NCI-H524 (cell line): Measurements from ENCODE around the gene CDH12.
"Not testable (repeated sequence)": the region's sequence is repeated elsewhere in the genome, so short reads cannot be mapped to it uniquely, and the experiment has no call there.

Source experiments
- DNase-seq, 2 experiments: peaks; one replicate each; lab custom pipeline; 2025; lab: John Stamatoyannopoulos, UW

The CDH12 gene

DNA sequence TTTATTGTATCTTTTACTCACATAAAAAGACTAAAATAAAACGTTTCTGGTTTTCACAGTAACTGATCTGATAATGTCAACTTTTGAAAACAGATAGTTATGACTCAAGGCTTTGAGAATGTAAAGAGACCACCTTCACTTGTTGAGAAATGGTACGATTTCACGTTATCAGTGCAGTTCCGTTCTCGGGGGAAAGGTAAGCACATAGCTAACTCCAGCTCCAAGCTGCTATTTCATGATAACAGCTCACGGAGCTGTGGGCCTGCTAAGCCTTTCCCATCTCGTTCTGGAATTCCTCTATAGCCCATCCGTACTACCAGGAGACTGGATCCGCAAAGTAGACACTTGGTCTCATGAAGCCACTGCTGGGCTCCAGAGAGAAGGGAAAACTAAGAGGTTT, 701.3 kb downstream of the CDH12 start:
- DNase-seq = not testable (repeated sequence)

DNA sequence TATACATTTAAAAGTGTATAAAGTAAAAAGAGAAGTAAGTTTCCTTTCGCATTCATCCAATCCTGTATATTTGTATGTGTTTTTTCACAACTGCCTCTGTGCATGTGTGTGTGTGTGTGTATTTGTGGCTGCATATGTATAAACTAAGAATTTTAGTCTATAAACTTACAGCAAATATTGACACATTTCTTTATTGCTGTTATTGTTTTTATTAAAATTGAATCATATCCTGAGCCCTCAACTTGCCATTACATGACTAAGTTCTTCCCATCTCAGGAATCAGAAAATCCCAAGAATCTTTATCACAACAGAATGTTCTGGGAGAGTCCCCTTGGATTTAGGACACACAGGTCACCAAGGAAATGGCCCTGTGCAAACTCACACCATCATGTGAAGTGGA, 712.7 kb downstream of the CDH12 start:
- not testable (repeated sequence) for DNase-seq

DNA sequence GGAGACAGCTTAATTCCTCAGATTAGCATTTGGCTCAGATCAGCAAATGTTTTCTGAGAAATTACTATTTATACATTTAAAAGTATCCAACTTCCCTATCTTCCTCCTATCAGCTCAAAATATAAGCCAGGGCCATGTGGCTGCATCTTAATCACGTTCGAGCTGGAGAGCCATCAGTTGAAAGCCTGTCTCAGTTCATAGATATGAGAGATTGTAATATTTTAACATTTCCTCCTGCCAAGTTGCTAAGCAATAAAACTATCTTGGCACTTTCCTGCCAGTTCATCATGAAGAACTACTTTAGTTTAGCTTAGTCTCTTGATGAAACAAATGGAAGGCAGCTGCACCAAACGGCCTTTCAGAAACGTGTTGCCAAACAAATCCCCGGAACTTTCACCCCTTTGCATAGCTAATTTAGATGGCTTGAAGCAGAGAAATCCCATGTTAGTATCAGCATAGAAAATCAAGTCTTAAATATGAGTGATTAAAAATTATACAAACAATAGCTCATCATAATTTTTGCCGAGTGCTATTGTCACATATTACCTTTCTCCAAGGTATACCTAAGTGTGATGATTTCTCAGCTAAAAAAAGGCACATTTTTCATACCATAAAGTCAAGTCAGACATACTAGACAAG, 713.4 kb downstream of the CDH12 start:
- not testable (repeated sequence) for DNase-seq

DNA sequence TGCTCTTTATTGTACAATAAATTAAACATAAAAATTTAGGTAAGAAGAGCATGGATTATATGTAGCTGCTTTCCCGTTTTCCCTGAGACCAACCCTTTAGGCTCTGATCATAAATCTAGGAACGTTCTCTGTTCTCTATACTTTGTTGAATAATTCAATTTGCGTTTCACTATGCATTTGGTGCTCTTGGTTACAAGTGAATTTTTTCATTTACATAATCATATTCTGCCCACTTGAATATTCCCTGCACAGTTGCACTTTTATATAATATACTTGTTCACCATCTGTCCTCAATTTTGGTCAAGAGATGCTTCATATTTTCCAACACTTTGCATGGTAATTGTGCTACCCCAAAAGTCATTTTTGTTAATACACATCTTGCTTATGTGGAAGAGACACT, 741.8 kb downstream of the CDH12 start:
- DNase-seq = peak; percentile 34 to 85

DNA sequence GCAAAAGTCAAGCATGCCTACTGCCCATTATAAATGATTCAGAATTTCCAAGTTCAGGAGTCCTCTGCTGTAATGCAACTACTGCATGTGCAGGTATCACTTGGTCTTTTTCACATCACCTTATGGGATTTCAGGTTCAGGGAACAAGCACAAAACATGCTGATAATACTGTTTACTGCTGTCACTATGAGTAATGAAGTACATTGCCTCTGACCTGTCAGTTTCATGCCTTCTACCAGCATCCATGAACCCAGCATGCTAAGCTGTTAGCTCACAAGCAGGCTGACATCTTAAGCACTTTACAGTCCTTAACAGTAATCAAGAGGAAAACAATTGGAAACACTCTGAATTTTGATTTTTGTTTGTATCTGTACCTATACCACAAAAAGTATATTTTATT, 743.8 kb downstream of the CDH12 start:
- no peak for DNase-seq

DNA sequence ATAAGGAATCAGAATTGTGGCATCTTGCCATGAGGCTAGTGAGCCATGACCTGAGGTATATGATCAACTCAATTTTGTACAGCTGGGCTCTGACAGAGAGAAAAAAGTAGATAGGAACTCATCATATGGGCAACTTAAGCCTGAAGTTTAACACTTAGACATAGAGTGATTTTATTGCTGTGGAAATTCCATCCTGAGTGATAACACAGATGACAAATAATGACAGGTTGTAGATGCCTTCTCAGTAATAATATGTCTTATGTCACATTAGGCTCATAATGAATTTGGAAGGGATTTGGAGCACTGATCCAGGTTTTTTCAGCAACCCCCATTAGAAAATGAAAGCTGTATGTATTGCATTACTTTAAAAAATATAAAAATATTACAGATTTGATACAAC, 744.6 kb downstream of the CDH12 start:
- DNase-seq = peak in 1 of 2 experiments; percentile 7

DNA sequence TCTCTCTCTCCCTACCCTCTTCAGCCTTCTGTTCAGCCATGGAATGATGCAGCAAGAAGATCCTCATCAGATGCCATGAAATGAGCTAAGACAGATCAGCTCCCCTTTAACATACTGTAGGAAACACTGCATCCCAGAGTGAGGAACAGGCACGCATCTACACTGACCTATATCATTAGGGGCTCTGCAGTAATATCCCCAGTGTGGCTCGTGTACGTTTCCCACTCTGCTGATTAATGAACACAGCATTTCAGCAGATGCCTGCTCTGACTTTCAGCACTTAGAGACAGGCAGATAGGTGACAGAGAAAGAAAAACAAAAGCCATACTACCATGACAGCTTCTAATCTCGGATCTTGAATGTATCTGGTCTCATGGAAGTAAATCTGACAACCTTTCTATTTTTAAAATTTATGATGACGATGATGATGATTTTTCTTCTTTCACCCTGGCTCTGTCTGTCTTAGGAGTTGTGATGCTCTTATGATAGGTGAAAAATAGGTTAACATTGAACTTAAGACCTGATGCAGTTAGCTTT, 750.3 kb downstream of the CDH12 start:
- DNase-seq = peak in 1 of 2 experiments; percentile 8

DNA sequence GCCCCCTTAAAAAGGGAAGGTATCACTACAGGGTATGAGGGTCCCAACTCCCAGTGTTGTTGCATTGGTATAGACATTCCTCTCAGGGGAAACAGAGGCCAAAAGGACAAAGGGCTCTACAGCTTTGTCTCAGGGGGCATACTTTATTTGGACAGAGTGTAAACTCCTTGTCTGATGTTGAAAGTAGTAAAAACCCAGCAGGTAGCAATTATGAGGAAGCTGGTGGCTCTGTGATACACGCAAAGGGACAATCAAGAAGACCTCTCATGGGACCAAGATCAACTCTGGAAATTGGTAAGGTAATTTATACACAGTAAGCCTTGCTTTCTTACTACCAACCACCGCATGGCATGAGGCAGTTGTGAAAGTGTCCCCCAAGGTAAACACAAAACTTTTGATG, 764.6 kb downstream of the CDH12 start:
- DNase-seq = no peak

DNA sequence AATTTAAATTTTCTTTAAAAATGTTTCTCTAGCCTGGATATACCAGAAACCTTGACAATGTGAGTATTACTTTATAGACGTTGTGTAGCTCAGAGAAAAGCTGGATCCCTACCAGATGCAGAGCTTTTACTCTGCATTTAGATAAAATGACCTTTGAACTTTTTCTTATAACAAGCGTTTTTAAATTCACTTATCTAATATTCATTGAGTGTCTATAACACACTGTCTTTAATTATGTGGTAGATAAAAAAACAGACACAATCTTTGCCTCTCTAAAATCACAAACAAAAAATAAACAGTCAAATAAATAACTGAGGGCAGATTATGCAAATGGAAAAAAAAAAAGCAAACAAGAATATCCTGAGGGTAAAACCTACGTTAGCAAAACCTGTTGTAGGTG, 773.6 kb downstream of the CDH12 start:
- no peak for DNase-seq

DNA sequence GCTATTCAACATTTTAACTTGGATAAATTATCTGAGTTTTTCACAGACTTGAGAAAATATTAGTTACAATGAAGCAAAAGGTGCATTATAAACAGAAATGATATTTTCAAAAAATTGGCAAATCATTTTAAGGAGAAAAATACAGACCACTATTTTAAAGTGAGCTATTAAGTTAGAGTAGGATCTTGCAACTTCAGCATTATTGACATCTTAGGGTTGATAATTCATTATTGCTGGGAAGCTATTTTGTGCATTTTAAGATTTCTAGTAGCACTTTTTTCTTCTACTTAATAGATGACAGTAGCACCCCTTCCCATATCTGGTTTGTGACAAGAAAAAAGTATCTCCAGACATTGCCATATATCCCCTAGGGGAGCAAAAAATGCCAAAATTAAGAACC, 774.1 kb downstream of the CDH12 start:
- no peak for DNase-seq

DNA sequence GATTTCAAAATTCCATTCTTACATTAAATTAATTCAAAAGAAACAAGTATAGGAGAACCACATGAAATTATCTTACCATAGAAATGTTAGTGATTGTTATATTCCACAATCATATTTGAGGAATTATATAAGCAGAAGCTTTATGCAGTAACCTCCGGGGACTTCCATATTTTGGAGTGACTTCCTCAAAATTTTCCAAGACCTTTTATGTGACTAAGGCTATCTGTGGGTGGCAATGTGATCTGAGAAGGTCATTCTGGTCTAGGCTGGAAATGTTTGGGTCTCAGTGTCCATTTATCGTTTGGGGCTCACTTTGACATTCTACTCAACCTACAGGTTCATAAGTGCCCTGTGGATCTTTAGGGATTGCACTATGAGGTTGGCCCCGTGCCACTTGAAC, 776.6 kb downstream of the CDH12 start:
- no peak for DNase-seq

DNA sequence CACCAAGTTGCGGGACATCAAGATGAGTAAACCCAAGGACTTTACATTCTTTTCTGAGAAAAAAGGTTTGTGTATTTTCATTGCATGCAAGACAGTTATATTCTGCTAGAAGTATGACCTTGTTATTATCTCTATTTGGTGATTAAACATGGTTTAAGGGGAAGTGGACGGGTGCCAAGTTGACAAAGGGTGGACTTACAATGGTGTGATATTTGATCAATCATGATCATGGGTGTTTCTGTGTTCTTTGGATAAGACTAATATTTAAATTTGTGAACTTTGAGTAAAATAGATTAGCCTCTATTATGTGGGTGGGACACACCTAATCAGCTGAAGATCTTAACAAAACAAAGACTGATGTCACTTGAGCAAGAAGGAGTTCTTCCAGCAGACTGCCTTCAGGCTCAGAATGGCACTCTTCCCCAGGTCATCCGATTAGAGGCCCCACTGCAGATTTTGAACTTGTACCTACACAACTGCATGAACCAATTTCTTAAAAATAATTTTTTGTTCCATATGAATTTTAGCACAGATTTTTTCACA, 782.9 kb downstream of the CDH12 start:
- no peak for DNase-seq

DNA sequence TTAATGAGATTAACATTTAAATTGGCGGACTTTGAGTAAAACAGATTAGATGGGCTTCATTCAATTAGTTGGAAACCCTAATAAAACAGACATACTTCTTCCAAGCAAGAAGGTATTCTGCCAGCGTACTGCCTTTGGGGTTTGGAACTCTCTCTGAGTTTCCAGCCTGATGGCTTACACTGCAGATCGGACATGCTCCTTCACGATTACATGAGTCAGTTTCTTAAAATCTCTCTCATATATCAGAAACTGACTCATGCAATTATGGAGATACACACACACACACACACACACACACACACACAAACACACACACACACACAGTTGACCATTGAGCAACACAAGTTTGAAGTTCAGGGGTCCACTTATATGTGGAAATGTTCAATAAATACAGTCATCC, 789.4 kb downstream of the CDH12 start:
- no peak for DNase-seq

DNA sequence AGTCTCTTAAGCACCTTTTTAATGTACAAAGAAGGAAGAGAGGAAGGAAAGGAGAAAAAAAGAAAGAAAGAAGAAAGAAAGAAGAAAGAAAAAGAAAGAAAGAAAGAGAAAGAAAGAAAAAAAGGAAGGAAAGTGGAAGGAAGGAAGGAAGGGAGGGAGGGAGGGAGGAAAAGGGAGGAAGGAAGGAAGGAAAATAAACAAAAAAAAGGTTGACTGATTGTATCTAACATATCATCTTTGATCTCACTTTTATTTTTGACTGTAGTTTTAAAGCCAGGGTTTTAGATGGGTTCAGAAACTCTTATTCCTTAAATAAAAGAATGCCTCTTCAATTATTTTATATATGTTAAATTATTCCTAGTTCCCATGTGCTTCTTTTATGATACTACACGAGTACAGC, 794.5 kb downstream of the CDH12 start:
- DNase-seq = no peak

DNA sequence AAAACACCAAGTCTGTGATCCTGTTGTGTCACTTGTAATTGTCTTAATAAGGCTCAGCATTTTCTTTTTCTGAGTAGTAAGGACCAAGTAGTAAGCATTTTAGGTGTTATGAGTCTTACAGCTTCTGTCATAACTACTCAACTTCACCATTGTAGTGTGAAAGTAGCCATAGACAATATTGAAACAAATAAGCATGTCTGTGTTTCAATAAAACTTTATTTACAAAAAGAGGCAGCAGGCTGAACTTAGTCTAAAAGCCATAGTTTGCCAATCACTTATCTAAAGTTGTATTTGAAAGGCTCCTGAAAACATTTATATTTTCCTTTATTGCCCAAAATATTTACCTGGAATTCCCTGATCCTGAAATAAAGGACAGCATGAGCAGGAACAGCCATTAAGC, 796.1 kb downstream of the CDH12 start:
- no peak for DNase-seq

DNA sequence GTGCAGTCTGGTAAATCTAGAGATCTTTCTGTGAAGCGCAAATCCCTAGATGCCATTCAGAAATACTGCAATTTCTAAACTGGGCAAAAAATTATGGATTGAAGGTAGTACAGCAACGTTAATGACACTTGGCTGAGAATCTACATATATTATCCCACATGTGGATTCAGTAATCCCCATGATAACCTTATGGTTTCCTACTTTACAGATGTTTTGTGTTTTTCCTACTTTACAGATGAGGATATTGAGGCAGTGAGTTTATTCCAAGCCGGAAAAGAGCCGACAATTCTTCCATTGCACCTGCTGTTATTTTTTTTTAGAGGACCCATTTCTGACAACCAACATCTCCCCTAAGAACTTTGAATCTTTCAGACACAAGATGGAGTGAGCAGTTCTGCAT, 796.5 kb downstream of the CDH12 start:
- no peak for DNase-seq

DNA sequence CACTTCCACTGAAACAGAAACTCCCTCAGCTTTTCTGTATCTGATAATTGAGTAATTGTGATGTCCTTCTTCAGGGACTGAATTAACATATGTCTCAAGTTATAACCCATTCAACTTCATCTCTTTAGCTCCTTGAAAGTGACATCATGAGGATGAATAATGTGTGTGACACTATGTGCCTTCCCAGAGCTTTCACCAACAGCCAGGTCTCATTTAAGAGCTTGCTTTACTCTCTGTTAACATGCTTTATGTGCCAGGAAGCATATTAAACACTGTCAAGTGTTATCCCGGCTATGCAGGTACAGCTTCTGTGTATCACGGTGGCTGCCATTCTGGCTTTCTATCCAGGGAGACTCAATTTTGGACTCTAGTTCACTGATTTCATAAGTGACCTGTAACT, 799.9 kb downstream of the CDH12 start:
- DNase-seq = peak; percentile 82 to 92

DNA sequence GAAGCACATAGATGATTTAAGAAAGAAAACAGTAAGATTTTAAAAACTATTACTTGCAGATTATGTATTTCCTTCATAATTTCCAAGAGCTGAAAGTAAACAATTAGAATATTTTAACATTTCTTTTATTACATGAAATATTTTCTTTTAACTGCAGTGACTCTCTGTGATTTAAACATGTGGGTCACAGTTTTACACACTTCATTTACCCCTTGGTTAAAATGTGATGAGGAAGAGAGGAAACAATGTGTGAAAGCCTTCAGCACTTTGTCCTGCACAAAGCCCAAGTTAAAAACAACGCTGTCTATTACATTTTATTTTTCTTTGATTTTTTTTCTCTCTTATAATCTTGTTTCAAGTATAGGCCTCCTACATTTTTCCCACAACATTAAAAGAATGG, 801.3 kb downstream of the CDH12 start:
- no peak for DNase-seq

DNA sequence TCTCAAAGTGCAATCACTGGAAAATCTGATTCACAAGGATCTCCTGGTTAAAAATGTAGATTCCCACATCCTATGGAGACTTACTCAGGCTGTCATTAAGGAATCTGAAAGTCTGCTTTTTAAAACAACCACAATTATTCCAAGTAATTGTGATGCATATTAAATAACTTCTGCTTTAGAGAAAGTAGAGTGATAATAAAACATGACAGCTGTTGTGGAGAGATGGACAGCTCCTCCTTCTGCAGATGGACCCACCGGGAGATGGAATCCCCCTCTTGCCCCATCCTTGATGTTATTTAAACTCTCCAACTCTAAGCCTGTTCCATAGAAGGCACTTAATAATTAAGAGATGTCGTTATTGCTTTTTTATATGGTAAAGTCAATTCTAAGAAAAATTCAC, 802.2 kb downstream of the CDH12 start:
- DNase-seq = peak; percentile 77 to 87

DNA sequence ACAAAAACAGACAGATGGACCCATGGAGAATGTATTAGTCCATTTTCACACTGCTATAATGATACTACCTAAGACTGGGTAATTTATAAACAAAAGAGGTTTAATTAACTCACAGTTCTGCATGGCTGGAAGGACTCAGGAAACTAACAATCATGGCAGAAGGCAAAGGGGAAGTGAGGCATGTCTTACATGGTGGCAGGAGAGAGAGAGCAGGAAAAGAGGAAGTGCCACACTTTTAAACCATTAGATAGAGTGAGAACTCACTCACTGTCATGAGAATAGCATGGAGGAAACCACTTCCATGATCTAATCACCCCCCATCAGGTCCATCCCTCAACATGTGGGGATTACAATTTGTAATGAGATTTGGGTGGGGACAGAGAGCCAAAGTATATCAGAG, 808.9 kb downstream of the CDH12 start:
- no peak for DNase-seq

DNA sequence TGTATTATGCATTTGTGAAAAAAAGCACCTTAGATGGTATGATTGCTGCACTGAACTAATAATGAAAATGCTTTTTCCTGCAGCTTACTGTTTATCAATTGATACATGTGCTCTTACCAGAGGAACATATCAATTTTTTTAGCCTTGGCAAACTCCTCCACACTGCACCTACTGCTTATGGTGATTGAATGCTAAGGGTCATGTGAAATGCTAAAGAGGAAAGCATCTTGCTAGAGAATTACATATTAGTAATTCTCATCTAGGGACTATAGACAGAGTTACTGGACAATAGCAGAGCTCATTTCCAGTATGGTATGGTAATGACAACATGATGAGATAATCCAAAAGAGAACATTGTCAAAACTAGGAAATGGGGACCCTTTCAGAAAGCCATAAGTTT, 817.1 kb downstream of the CDH12 start:
- no peak for DNase-seq

DNA sequence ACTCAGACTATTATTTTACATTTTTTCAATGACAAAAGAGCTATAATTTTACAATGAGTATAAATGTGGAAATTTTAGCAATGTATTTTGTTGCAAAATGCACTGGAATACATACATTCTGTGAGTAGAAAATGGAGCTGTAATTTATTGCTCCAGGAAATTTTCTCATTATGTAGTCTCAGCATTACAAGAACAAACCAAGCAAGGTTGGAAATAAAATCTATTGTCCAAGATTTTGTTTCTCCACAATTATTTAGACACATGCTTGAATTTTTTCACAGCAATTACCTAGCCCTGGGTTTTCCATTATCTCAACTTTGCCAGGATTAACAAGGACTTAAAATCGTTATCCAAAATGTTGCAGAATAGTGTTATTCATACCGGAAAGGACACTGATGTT, 820.1 kb downstream of the CDH12 start:
- no peak for DNase-seq

DNA sequence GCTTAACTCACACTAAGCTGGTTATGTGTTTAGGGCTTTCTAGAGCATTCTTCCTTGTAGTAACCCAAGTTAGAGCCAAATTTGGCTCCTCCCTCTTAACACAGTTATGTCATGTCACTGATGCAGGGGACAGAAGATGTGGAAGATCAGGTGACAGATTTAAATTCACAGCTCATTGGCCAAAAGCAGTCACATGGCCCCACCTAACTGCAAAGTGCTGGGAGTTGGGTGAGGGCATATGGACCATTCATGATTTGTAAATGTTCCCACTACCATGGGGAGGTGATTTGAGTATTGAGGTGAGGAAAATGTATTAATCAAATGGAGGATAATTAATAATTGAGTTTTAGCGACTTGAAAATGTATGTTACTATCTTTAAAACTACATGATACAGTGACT, 829.4 kb downstream of the CDH12 start:
- no peak for DNase-seq

DNA sequence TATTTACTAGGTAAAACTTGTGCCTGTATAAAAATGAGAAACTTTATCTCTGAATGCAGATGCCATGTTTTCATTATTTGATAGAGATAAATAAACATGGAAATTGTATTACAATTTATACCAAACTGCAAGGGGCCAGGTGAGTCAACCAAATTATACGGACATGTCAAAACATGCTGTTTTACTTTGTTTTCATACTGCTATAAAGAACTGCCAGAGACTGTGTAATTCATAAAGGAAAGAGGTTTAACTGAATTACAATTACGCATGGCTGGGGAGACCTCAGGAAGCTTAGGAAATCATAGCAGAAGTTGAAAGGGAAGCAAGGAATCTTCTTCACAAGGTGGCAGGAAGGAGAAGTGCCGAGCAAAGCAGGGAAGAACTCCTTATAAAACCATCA, 840.3 kb downstream of the CDH12 start:
- not testable (repeated sequence) for DNase-seq
